GM06990 (cell line): Measurements from ENCODE around the gene TTBK1.
"Not testable (repeated sequence)": the region's sequence is repeated elsewhere in the genome, so short reads cannot be mapped to it uniquely, and the experiment has no call there.

Experiments used
- DNase-seq: peaks from one replicate; pipeline ENCODE4 v3.0.0-alpha.2; 2011; ENCODE audit not compliant: insufficient read length; ENCODE audit errors: extremely low read depth
- H3K27me3 ChIP-seq: replicated peaks from 2 replicates; pipeline ENCODE4 v1.6.0; 2011; ENCODE audit warnings: low read length; ENCODE audit not compliant: control insufficient read depth, insufficient read depth
- H3K36me3 ChIP-seq: 2 replicates; pipeline ENCODE4 v1.5.1; 2011; ENCODE audit warnings: low read length; ENCODE audit not compliant: control insufficient read depth, insufficient read depth
- H3K4me3 ChIP-seq: replicated peaks from 2 replicates; pipeline ENCODE4 v1.5.1; 2011; ENCODE audit warnings: low read depth, mild to moderate bottlenecking, control low read depth, low read length
- CTCF ChIP-seq: IDR thresholded peaks from 2 replicates; pipeline ENCODE4 v1.5.1; 2011; ENCODE audit warnings: low read length, control low read depth, mild to moderate bottlenecking, inconsistent platforms; ENCODE audit not compliant: insufficient read depth, poor library complexity, severe bottlenecking

TTBK1 gene

GRCh38 chr6:43298565-43299337 is 55.5 kb downstream of the TTBK1 start:
- DNase-seq, result no peak
- H3K4me3 ChIP-seq, result no peak overlapping the region
- H3K36me3 ChIP-seq, result no peaks in the 10 kb centered on the region
- no peak for TF ChIP-seq CTCF
- no peaks in the 10 kb centered on the region for H3K27me3 ChIP-seq

- TF ChIP-seq CTCF, result no peak
- no peaks in the 10 kb centered on the region for H3K36me3 ChIP-seq
- DNase-seq, result no peak
- no peaks in the 10 kb centered on the region for H3K27me3 ChIP-seq
- no peak overlapping the region for H3K4me3 ChIP-seq
Measured at GRCh38 chr6:43299338-43300293, 56.3 kb downstream of the TTBK1 start.

DNA sequence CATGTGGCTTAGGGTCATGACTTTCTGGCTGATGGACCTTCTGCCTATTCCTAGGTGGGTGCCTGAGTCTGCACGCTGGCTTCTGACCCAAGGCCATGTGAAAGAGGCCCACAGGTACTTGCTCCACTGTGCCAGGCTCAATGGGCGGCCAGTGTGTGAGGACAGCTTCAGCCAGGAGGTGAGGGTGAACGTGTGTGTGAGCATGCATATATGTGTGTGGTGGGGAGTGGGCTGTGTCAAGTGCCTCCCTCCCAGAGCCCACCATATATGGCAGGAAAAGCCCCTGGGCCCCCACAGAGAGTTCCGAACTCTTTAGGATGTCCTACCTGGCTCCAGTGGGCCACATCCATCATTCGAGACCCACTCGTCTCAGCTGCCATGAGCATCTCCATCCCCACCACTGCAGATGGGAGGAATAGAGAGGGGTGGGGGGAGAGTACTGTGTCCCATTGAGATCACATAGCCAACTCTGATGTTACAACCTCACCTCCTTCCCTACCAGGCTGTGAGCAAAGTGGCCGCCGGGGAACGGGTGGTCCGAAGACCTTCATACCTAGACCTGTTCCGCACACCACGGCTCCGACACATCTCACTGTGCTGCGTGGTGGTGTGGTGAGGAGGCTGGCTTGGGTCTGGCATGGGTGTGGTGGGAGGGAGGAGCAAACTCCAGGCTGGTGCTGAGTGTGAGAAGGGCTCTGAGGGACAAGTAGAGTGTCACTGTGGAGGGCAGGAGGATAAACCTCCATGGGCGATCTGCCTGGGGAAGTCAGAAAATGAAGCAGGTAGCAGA is 58.0 kb downstream of the TTBK1 start:
- no peak for TF ChIP-seq CTCF
- no peak for DNase-seq
- no peak overlapping the region for H3K4me3 ChIP-seq
- H3K27me3 ChIP-seq, result no peaks in the 10 kb centered on the region
- no peaks in the 10 kb centered on the region; the same call in 1 of the 2 replicates for H3K36me3 ChIP-seq

DNA sequence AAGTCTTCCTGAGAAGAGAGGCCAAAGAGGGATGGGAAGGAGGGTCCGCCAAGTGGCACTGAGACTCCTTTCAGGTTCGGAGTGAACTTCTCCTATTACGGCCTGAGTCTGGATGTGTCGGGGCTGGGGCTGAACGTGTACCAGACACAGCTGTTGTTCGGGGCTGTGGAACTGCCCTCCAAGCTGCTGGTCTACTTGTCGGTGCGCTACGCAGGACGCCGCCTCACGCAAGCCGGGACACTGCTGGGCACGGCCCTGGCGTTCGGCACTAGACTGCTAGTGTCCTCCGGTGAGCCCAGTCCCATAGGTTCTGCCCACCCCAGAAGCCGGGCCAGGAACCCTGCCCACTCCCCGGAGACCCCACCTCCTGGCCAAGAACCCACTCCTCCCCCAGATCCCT is 58.8 kb downstream of the TTBK1 start:
- DNase-seq, result no peak

DNA sequence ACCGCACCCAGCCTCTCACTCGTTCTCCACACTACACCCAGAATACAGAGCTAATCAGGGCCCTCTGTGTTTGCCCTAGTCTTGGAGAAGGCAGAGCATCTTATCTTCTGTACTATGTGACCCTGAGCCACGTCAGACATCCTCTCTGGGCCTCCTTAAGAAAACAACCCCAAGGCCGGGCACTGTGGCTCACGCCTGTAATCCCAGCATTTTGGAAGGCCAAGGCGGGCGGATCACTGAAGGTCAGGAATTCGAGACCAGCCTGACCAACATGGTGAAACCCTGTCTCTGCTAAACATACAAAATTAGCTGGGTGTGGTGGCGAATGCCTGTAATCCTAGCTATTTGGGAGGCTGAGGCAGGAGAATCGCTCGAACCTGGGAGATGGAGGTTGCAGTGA is 59.7 kb downstream of the TTBK1 start:
- not testable (repeated sequence) for H3K27me3 ChIP-seq, H3K36me3 ChIP-seq, H3K4me3 ChIP-seq, DNase-seq

More for the DNA sequence above, 58.8 kb downstream of the TTBK1 start:
- no peak overlapping the region for H3K4me3 ChIP-seq
- H3K27me3 ChIP-seq, result no peaks in the 10 kb centered on the region
- no peaks in the 10 kb centered on the region; the same call in 1 of the 2 replicates for H3K36me3 ChIP-seq
- TF ChIP-seq CTCF, result no peak
